ENCODE measurements around the gene HDLBP. TPM values are rescaled to one million over a fixed set of nuclear protein-coding genes. Genes with fewer than 3 reads are reported as not detected.
A peak's percentile ranks its signal among the peaks of the same experiment; 100 is the strongest.

HDLBP gene
- total RNA-seq, 2 donors from 2014 or later, result 274 to 287 TPM

DNA sequence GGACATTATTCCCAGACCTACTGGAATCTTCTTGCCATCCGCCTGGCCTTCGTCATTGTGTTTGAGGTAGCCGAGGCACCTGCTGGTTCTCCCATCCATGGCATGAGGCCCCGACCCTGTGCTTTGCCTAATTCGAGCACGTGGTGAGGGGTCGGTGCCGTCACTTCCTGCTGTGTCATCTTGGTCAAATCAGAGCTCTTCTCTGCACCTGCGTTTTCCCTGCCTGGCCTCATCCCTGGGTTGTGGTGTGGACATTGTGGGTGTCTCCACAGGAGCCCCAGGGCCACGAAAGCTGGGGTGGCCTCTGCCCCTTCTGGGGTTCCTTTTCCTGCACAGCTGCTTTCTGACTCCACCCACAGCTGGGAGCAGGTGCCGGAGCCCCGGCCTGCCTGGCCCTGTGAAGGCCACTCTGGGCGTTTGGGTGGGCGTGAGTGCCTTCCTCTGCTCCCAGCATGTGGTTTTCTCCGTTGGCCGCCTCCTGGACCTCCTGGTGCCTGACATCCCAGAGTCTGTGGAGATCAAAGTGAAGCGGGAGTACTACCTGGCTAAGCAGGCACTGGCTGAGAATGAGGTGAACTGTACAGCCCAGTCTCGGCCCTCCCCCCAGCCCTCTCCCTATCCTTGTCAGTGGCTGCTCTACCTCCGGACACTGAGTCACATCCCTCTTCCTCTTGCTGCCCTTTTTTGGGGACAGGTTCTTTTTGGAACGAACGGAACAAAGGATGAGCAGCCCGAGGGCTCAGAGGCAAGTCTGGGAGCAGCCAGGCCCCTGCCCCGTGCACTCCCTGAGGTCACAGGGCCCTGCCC is 92.1 kb downstream of the HDLBP start:
- Histone ChIP-seq H3K27me3 (no peaks in the 10 kb centered on the region), H3K9me3 (no peaks in the 10 kb centered on the region), H3K4me1 (peaks cover 0 to 44% of the 10 kb centered on the region in 2 donors), H3K4me3 (no peak overlapping the region), H3K27ac (no peak overlapping the region), H3K36me3 (peaks cover 13% of the 10 kb centered on the region)
- DNase-seq (ENCODE audit: low spot score), result no peak
- TF ChIP-seq, protein P1, sequence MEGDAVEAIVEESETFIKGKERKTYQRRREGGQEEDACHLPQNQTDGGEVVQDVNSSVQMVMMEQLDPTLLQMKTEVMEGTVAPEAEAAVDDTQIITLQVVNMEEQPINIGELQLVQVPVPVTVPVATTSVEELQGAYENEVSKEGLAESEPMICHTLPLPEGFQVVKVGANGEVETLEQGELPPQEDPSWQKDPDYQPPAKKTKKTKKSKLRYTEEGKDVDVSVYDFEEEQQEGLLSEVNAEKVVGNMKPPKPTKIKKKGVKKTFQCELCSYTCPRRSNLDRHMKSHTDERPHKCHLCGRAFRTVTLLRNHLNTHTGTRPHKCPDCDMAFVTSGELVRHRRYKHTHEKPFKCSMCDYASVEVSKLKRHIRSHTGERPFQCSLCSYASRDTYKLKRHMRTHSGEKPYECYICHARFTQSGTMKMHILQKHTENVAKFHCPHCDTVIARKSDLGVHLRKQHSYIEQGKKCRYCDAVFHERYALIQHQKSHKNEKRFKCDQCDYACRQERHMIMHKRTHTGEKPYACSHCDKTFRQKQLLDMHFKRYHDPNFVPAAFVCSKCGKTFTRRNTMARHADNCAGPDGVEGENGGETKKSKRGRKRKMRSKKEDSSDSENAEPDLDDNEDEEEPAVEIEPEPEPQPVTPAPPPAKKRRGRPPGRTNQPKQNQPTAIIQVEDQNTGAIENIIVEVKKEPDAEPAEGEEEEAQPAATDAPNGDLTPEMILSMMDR (IDR thresholded peaks at IDR 0.05), result no peak

DNA sequence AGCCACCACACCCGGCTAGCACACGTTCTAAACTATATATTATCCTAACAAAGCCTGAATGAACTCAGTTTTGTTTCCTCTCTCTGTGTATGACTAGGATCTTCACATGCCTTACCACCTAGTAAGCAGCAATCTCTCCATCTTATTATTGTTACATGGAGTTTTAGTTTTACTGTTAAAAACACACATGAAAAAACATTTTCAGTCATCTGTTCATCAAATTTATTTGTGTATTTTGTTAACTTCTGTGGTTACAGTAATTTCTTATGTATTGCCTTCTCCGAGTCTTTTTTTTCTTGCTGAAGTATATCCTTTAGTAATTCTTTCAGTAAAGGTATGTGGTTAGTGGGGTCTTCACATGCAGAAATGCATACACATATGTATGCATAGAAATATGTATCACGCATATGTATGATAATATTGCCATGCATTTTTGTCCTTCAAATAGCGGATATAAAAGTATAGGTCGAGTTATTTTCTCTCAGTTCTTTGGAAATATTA is 95.6 kb downstream of the HDLBP start:
- no peaks in the 10 kb centered on the region for H3K36me3 ChIP-seq
- H3K9me3 ChIP-seq, result no peaks in the 10 kb centered on the region
- H3K4me3 ChIP-seq, result no peak overlapping the region
- no peak overlapping the region for H3K27ac ChIP-seq
- no peak for DNase-seq (ENCODE audit: low spot score)
- TF ChIP-seq, protein P1 (IDR thresholded peaks at IDR 0.05), result no peak
- peaks cover 0 to 23% of the 10 kb centered on the region in 2 donors for H3K4me1 ChIP-seq
- H3K27me3 ChIP-seq, result no peaks in the 10 kb centered on the region

DNA sequence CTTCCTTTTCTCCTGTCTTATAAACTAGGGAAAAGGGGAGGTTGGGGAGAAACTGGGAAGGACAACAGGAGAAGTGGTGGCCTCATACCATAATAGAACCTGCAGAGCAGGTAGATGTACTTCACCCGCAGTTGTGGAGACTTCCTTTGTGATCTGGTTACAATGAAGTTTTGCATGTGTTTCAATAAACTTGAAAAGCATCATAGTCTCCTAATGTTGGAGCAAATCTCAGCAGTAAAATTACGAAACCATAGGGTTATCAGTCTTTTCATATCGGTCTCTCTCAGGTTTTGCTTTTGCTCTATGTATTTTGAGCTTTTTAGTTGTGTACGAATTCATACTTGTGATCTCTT is 96.5 kb downstream of the HDLBP start:
- H3K4me3 ChIP-seq, result peak overlapping the region; percentile 55 to 75

DNA sequence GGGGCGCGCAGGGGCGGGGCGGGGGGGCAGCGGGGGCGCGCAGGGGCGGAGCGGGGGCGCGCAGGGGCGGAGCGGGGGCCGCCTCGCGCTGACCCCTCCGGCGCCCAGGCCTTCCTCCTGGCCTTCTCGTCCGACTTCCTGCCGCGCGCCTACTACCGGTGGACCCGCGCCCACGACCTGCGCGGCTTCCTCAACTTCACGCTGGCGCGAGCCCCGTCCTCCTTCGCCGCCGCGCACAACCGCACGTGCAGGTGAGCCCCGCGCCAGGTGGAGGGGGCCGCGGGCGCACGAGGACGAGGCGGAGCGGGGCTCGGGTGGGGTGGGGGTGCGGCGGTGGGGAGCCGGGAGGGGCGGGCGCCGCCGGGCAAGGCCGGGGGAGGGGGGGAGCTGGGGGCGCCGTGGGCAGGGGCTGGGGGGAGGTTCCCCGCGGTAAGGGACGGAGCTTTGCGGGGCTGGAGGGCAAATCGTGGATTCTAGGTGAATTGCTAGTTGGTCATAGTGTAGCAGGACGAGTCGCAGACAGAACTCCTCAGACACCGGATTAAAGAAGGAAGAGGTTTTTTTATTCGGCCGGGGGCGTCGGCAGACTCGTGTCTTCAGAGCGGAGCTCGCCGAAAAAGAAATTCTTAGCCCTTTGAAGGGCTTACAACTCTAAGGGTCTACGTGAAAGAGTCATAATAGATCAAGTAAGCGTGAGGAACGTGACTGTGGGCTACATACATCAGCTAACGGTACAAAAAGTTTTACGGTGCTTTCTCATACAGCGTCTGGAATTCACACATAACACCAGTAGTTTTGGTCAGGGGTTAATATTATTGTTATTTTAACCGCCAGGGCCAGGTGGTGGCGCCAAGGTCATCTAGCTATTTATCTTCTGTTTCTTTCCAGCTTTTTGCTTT is 97.1 kb downstream of the HDLBP start:
- Histone ChIP-seq H3K4me1 (peaks cover 0 to 10% of the 10 kb centered on the region in 2 donors), H3K9me3 (no peaks in the 10 kb centered on the region), H3K36me3 (no peaks in the 10 kb centered on the region), H3K27me3 (no peaks in the 10 kb centered on the region), H3K4me3 (peak overlapping the region; percentile 55 to 75), H3K27ac (peak overlapping the region; percentile 76 to 80)
- no peak for DNase-seq (ENCODE audit: low spot score)
- TF ChIP-seq, protein P1 (IDR thresholded peaks at IDR 0.05), result peak in 1 of 2 donors; percentile 32

More for the DNA sequence above, 96.5 kb downstream of the HDLBP start:
- Histone ChIP-seq H3K27me3 (no peaks in the 10 kb centered on the region), H3K9me3 (no peaks in the 10 kb centered on the region), H3K27ac (no peak overlapping the region), H3K4me1 (peaks cover 0 to 14% of the 10 kb centered on the region in 2 donors), H3K36me3 (no peaks in the 10 kb centered on the region)
- TF ChIP-seq, protein P1 (IDR thresholded peaks at IDR 0.05), result no peak
- DNase-seq (ENCODE audit: low spot score), result no peak

DNA sequence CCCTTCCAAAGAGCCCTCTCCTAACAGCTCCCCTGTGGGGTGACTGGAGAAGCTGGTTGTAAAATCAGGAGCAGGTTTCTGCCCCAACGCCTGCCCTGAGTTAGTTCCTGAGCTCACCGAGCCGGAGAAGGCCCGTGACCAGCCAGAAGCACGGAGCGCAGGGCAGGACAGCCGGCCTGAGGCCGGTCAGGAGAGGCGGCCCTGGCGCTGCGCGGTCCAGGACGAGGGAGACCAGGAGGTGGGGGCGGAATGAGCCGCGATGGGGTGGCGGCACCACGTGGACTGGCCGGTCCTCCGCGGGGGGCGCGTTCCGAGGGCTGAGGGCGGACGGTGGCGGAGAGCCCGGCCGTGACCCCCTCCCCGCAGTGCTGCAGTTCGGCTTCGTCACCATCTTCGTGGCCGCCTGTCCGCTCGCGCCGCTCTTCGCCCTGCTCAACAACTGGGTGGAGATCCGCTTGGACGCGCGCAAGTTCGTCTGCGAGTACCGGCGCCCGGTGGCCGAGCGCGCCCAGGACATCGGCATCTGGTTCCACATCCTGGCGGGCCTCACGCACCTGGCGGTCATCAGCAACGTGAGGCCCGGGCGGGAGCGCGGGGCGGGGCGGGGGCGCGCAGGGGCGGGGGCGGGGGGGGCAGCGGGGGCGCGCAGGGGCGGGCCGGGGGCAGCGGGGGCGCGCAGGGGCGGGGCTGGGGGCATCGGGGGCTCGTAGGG is 98.0 kb downstream of the HDLBP start:
- peak overlapping the region; percentile 33 to 62 for H3K4me3 ChIP-seq

More for the DNA sequence above, 98.0 kb downstream of the HDLBP start:
- no peaks in the 10 kb centered on the region for H3K27me3 ChIP-seq
- H3K36me3 ChIP-seq, result no peaks in the 10 kb centered on the region
- peak overlapping the region; percentile 88 to 92 for H3K27ac ChIP-seq
- no peaks in the 10 kb centered on the region for H3K9me3 ChIP-seq
- TF ChIP-seq, protein P1 (IDR thresholded peaks at IDR 0.05), result peak in 1 of 2 donors; percentile 35
- peaks cover 0 to 10% of the 10 kb centered on the region in 2 donors for H3K4me1 ChIP-seq
- DNase-seq (ENCODE audit: low spot score), result peak; percentile 67
